HG03196 (cell line): ENCODE data around the gene UPK3BL1.
"Not testable (repeated sequence)": the region's sequence is repeated elsewhere in the genome, so short reads cannot be mapped to it uniquely, and the experiment has no call there.

Experiments used
- ATAC-seq: cut with Tn5 transposase; IDR thresholded peaks from one replicate; pipeline ENCODE4 v1.9.1; 2021; ENCODE audit not compliant: unreplicated experiment

Gene UPK3BL1

GRCh38 chr7:102589857-102590256 is 52.7 kb downstream of the UPK3BL1 start:
- ATAC-seq: not testable (repeated sequence)
